LoVo (cell line): ENCODE measurements around the gene DUSP22.

Experiments used
- DNase-seq: peaks from one replicate; pipeline ENCODE4 v3.0.0-alpha.2; 2016; ENCODE audit warnings: low spot score

The DUSP22 gene

DNA sequence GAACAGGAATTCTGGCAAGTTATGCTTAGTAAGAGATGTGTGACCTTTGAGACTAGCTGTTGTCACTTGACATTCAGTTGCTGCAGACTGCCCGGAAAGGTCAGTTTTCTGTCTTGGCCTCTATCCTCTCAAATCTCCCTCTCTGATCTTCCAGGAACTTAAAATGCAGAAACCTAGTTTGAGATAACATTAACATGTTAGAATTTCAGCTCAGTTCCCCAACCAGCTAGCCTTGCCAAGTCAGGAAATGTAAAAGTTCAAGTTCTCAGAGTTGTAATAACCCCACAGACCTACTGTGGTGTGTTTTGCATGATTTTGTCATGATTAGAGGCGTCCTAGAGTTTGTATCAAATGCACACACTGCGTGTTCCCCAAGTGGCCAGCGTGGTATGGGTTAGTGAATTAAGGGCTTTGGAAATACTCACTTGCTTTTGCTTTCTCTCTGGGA lies 46.6 kb downstream of the DUSP22 start:
- DNase-seq: no peak

DNA sequence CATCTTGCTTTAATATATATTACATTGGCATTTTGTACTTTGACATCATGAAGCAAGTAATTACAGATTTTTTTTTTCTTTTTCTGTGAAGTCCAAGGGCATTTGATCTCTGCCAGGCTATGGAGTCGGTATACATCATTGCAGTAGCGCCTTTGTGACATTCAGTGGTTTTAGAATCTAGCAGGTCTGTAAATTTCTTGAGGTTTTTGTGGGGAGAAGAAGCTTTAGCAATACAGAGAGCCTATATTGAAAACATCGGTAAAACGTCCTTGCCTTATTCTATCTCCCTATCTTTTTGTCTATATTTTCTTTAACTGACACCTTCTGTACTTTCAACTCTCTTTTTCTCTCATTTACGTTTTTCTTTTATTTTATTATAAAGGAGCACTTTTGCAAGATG lies 47.2 kb downstream of the DUSP22 start:
- no peak for DNase-seq

DNA sequence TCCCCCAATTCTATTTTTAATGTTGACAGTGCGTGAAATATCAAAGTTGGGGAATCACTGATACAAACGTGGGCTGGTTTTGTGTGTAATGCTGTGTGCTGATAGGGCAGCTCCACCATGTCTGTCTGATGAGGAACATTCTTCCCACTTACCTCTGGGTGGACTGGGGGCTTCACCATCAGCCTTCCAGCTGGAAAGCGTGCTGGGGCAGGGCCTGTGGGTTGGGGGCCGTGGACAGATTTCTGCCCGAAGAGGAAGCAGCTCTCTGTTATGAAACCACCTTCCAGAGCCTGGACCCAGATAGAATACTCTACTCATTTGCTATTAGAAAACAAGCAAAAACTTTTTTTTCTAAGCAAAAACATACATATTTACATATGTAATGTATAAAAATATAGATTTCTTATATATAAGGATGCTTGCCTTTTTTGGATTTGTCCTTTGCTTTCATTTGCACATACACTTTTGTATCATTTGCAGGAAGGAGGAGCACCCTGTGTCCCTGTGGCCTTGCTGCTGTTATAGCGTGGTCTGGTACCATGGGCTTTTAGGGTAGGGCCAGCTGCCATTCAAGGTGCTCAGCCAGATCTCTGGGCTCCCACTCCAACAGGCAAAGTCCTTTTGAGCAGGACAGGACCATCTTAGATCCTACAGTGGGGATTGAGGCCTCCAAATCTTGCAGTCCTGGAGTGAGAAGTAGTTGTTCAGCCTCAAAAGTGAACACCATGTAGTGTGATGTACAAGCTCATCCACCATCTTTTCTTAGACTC lies 48.1 kb downstream of the DUSP22 start:
- DNase-seq: no peak

DNA sequence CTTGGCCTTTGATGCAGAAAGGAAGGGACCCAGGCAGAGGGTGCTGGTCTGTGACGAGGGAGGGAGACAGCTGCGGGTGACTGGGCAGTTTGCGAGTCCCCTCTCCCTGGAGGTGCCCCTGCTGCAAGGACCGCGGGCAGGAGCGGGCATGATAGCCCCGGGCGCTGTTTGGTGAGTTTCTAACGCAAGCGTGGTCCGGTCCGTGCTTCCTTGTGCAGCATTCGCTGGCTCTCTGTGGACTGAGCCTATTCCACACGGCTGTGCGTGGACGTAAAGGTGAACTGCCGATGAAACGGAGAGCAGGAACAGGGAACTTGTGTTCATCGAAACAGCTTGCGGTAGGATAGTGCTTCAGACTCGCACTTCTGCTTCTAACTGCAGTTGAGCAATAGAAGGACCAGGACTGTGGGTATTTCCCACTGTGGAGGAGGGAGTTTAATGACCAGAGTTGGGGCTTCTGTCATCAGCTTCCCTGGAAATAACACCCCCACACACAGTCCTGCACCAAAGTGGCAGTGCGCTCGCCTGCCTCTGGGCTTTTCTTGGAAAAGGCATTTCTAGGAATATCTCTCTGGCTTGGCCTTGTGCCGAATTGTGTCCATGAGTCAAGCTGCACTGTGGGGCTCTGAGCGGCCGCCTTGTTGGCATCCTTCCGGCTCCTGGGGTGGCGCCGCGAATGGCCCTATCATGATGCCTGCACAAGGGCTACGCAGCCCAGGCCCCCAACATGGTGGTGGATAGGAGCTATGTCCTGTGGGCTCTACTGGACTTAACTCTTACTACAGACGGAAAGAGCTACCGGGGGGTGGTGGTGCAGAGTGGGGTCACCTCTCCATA lies 48.9 kb downstream of the DUSP22 start:
- DNase-seq: no peak

DNA sequence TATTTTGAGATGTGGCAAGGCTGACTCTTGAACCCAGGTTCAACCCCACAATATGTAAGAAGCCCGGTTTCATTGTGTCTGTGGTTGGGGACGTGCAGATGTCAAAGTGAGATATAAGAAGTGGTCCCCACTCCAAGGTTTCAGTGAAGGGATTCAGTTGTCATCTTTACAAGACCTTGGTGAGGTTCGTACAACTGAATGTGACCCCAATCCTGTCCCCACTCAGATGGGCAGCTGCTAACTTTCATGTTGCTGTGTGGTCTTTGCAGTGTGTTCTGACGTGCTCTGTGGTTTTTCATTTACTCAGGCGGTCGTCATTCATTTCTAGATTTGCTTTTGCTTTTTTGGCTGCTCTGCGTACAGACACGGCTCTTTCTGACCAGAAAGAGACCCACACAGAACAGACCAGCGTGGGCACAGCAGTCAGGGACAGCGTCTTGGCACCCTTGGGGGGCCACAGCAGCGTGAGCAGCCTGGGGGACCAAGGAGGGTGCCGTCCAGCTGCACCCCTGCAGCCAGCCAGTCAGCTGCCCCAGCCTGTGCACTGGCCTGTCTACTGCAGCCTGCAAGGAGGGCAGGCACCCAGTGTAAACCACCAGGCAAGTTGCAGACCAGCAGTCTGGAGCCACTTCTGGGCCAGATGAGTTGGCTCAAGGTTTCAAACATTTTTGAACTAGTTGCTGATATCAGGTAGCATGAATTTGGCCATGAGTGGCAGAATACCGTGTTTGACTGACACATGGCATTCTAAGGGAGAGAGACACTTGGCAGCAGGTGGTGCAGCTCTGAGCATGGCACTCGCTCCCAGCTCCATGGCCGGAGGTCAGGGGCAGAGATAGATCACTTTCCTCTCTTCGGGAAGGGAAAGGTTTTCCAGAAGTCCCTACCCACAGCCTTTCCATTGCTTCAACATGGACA lies 49.9 kb downstream of the DUSP22 start:
- DNase-seq: no peak

DNA sequence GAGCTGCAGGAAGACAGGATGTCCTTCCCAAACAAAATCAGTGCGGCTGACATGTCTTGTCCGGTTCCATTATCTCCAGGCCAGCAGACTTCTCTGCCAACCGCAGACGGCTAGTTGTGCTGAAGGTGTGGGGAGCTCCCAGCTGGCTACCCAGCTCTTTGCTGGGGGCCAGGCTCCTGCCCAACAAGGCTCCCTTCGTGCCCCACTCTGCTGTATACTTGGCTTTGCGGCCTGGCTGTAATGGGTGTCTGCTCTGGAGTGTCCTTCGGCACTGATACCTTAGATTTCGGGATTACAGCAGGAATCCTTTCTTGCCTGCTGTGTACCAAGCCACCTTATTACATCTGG lies 50.5 kb downstream of the DUSP22 start:
- no peak for DNase-seq

DNA sequence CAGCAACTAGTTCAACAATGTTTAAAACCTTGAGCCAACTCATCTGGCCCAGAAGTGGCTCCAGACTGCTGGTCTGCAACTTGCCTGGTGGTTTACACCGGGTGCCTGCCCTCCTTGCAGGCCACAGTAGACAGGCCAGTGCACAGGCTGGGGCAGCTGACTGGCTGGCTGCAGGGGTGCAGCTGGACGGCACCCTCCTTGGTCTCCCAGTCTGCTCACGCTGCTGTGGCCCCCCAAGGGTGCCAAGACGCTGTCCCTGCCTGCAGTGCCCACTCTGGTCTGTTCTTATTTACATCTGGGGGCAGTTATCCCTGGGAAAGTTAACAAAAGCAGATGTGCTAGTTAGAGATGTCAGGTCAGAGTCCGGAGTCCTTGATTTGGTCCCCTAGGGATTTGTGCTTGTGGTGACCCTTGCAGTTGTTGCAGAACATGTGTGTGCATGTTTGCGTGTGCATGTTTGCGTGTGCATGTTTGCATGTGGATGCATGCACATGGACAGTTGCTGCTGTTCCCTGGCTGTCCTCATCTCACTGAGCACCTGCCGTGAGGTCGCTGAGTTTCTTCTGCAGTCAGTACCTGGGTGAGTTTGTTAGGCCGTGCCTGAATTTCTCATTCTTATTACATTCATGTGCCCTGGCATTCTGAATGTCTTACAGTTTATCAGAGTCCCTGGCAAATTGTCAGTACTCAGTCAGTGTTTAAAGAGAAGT lies 51.1 kb downstream of the DUSP22 start:
- no peak for DNase-seq

DNA sequence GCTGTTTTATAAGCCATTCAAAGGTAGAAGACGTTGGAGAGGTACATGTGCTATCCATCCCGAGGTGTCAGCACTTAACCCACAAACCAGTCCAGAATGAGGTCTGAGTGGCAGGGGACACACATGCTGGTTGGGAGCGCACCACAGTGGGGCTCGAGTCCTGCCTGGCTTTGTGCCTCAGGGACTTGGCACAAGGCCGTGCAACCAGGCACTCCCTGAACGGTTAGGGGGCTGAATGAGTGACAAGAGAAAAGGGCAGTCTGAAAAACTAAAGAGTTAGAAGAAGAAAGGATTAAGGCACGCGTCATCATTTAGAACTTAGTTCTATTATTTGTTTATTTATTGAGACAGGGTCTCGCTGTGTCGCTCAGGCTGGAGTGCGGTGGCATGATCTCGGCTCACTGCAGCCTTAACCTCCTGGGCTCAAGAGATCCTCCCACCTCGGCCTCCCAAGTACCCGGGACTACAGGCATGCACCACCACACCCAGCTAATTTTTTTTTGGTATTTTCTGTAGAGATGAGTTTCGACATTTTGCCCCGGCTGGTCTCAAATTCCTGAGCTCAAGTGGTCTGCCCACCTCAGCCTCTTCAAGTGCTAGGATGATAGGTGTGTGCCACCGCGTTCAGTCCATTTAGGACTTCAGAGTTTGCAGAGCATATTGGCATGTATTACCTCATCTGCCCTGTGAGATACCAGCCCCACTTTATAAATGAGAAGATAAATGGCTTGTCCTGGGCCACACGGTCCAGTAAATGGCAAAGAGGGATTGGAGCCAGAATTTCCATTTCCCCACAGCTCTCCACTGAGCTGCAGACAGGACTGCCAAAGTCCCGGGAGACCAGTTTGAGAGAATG lies 51.9 kb downstream of the DUSP22 start:
- DNase-seq: no peak

DNA sequence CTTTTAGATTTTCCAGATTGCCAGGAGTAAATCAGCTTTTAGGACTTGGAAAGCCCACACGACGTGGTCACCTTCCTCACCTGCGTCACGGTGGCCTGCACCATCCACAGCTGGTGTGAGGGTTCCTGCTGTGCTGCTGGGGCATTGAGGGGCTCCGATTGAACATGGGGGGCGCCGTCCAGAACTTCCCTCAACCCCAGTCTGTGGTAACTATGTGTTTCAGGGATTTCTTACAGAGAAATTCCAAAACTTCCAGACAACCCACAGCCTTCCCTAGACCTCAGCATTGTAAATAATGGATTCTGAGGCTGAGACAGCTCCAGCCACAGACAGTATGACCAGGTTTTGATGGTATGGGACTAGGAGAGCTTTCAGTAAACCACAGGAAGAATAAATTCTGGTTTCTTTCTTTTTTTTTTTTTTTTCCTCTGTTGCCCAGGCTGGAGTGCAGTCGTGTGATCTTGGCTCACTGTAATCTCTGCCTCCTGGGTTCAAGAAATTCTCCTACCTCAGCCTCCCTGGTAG lies 52.6 kb downstream of the DUSP22 start:
- DNase-seq: no peak

DNA sequence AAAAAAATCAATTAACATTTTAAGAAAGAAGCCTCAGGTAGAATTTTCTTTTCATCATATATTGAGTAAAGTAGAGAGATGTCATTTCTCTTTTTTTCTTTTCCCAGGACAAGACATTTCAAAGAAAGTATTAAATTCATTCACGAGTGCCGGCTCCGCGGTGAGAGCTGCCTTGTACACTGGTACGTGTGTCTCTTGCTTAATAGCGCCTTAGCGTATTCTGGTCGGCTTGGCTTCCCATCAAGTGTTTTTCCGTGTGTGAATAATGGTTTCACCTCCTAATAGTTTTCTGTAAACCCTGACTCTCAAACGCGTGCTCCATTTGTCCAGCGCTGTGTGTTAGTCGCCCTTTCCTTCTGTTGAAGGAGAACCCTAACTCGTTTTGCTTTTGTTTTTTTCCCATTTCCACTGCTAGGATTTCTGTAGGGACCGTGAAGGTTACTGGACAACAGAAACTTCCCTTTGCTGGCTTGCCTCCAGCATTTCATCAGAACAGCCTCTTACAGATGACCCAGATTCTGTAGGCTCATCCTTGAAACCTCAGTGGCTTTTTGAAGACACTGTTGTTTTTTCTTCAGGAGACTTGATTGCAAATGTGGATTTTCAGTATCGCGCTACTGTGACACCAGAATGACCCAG lies 53.6 kb downstream of the DUSP22 start:
- no peak for DNase-seq

DNA sequence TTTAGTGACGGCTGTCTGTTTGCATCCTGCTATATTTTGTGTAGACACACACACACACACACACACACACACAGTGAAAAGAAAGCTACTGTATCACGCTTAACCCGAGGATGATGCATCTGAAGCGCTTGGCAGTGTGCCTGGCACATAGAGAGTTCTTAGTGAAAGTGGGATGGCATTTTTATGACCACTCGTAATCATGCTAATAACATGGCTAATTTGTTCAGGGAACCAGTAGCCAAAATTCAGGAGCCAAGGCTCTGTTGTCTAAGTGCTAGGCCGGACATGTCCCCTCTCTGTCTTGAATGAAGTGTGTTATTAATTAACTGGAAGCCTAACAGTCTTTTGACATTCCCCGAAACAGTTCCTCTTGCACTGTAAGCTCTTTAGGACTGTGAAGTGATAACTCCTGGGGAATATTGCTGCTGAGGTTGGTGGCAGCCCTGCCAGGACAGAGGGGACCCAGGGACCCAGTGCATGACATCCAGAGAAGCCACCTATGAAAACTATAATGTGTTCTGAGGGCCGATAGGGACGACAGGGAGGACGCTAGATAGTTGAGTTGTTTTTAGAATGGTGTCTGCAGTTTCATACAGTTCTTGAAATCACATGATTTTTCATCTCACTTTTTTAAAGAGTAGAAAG lies 54.2 kb downstream of the DUSP22 start:
- DNase-seq: no peak

DNA sequence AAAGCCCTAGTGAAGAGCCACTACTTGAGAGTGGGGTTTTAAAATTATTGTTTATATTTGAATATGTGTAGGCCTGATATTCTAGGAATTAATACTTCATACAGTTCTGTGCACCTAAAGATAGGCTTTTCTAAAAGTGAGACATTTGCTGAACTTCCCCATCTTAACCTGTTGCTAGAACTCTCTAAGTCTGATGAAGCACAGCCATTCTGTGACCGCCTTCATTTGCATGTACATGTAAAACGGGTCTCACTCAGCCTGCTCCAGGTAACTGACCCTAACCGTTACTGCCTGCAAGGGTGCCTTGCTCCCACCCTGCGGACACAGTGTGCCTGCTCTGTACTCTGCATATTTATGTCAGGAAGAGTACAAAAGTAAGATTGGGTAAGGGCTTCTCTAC lies 54.9 kb downstream of the DUSP22 start:
- no peak for DNase-seq

DNA sequence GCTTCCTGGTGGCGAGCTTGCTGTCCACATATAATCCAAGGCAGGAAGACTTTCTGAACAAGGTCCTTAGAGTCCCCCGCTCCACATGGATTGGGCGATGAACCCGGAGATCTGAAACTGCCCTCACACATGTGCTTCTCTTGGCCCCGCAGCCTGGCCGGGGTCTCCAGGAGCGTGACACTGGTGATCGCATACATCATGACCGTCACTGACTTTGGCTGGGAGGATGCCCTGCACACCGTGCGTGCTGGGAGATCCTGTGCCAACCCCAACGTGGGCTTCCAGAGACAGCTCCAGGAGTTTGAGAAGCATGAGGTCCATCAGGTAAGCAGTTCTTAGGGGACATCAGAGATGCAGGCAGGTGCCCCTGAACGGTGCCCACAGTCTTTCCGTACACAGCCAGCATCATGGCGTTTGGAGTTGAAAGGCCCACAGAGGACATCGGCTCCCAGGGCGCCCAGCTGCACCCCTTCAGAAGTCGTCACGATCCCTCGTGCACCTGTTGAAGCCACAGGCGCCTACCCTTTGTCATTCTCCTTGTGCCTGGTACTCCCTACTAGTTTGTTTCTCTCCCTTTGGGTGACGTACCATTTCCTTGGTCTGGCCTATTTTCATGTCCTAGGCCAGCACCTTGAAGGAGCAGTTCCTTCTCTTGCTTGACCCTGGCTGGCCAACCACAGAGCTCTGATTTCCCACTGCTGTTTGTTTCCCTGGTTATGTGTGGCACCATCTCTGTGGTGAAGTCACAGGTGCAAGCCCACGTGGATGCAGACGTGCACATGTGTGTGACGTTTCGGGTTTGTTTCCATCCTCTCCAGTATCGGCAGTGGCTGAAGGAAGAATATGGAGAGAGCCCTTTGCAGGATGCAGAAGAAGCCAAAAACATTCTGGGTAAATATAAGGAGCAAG lies 55.9 kb downstream of the DUSP22 start:
- no peak for DNase-seq

DNA sequence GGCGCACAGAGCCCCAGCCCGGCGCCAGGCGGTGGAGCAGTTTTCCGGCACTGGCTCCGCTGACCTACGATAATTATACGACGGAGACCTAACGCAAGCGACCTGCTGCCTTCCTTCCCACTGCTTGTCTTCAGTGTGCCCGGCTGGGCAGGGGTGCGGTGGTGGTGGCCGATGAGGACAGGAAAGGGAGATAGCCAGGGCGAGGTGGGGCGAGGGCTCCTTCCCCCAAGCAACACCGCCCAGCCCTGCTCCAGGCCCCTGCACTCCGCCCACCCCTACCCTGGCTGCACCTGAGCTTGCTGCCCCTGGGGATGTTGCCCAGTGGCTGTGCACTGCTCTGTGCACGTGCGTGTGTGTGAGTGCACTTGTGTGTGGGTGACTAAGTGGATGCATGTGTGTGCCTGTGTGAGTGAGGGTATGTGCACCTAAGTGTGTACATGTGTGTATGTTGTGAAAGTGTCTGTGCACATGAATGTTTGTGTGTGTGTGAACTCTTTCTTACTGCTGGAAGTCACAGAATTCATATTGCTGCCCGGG lies 56.6 kb downstream of the DUSP22 start:
- no peak for DNase-seq

DNA sequence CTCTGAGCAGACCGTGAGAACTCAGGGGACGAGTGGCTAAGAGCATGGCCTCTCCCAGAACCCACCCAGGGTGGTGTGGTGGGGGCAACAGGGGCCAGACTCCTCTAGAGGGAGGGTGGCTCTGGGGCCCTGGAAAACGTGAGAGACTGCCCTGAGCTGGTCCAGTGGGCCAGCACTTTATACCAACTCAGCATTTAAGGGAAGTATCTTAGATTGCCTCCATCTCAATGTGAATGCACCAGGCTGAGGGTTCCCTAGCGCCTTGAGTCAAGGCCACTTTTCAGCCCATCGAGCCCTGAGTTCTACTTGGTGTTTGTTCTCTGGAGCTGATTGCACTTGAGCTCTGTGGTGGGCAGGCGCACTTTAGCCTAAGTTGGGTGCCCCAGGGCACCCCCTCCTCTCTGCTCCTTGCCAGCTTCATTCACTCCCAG lies 57.2 kb downstream of the DUSP22 start:
- no peak for DNase-seq

DNA sequence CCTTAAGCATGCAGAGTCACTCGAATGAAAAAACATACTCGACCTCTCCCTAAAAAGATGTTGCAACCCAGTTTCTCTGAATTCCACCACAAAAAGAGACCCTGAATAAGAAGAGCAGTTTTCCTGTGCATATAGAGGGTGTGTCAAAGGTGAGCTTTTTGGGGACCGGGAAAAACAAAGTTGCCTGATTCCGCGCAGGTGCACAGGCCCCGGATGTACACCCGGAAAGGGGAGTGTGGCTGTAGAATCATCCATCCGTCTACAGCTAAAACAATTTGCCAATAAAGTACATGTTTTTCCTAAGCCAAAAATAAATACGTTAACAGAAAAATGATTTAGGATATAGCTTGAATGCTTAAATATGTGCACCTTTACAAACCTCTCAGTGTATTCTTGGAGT lies 58.1 kb downstream of the DUSP22 start:
- no peak for DNase-seq

DNA sequence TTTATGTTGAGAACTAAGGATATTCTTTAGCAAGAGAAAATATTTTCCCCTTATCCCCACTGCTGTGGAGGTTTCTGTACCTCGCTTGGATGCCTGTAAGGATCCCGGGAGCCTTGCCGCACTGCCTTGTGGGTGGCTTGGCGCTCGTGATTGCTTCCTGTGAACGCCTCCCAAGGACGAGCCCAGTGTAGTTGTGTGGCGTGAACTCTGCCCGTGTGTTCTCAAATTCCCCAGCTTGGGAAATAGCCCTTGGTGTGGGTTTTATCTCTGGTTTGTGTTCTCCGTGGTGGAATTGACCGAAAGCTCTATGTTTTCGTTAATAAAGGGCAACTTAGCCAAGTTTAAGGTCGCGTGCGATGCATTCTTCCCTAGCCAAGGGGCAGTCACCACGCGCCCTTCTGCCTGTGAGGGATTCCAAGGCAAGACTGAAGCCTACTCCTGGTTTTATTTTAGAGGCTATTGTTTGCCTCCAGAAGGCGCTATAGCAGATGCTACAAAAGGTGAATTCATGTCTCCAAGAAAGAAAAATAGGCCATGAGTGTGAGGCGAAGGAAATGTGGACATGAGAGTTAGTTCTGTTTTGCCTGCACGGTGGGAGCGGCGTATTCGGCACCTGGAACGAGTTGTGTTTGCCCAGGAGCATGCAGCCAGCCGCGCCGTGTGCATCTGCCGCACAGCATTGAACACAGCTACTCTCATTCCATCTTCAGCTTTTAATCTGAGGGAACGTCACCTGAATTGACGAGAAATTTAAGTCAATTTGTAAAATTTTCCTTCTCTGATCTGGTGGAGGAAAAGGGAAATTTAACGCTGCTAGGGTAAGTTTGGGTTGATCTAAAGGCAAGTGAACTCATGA lies 59.0 kb downstream of the DUSP22 start:
- DNase-seq: no peak
